Type B pancreatic cell (in vitro differentiated cells): ENCODE data around the gene ZPR1. TPM values are rescaled to one million over a fixed set of nuclear protein-coding genes. Genes with fewer than 3 reads are reported as not detected.

Source experiments
- DNase-seq: peaks from one replicate; pipeline ENCODE4 v3.0.0; 2021; ENCODE audit warnings: mixed read lengths; ENCODE audit not compliant: unreplicated experiment; ENCODE audit errors: extremely low spot score
- H3K27ac Mint-ChIP-seq: 2 replicates; pipeline ENCODE4 v1.8.0; 2021; ENCODE audit warnings: mild to moderate bottlenecking, mixed read lengths
- H3K27me3 Mint-ChIP-seq: 2 replicates; pipeline ENCODE4 v1.8.0; 2021; ENCODE audit warnings: mixed read lengths
- H3K36me3 Mint-ChIP-seq: 2 replicates; pipeline ENCODE4 v1.8.0; 2021; ENCODE audit warnings: mixed read lengths
- H3K4me1 Mint-ChIP-seq: one replicate; pipeline ENCODE4 v1.8.0; 2021; ENCODE audit warnings: mixed read lengths; ENCODE audit not compliant: unreplicated experiment
- H3K4me3 Mint-ChIP-seq: 2 replicates; pipeline ENCODE4 v1.8.0; 2021; ENCODE audit warnings: mild to moderate bottlenecking, mixed read lengths
- H3K9me3 Mint-ChIP-seq: 2 replicates; pipeline ENCODE4 v1.8.0; 2021; ENCODE audit warnings: mixed read lengths
- total RNA-seq: library from RNA; stranded (reverse); gene quantifications from 2 replicates; pipeline ENCODE4 v1.2.1, GENCODE V29; 2021; ENCODE audit warnings: low replicate concordance
- TF ChIP-seq, protein P1 (sequence below): fragments of 200-600 bp; sonication (generic); conservative IDR thresholded peaks from 2 replicates; pipeline ENCODE4 v1.5.0; 2021; ENCODE audit warnings: antibody characterized with exemption, mild to moderate bottlenecking

The ZPR1 gene
- total RNA-seq, 1 donor from 2014 or later = 41.2 TPM

DNA sequence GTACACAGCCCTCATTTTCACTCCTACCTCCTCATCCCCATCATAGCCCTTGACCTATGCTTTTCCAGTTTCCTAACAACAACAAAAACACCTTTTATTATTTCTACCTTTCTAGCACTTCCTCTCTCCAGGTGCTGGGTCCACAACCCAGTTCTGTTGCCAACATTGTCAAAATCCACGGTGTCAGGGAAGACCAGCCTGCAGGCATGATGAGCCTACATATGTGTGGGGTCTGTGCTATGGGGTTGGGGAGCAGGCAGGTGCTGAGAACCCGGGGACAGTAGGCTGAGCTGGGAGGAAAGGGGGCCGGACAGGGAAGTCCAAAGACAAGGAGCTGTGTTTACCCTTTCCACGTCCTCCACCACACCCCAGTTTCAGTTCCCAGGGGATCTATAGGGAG is 711 bp upstream of the ZPR1 start:
- TF ChIP-seq, protein P1, sequence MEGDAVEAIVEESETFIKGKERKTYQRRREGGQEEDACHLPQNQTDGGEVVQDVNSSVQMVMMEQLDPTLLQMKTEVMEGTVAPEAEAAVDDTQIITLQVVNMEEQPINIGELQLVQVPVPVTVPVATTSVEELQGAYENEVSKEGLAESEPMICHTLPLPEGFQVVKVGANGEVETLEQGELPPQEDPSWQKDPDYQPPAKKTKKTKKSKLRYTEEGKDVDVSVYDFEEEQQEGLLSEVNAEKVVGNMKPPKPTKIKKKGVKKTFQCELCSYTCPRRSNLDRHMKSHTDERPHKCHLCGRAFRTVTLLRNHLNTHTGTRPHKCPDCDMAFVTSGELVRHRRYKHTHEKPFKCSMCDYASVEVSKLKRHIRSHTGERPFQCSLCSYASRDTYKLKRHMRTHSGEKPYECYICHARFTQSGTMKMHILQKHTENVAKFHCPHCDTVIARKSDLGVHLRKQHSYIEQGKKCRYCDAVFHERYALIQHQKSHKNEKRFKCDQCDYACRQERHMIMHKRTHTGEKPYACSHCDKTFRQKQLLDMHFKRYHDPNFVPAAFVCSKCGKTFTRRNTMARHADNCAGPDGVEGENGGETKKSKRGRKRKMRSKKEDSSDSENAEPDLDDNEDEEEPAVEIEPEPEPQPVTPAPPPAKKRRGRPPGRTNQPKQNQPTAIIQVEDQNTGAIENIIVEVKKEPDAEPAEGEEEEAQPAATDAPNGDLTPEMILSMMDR = no peak
- Mint-ChIP-seq H3K27me3 (peaks cover 3% of the 10 kb centered on the region), H3K9me3 (no peaks in the 10 kb centered on the region)

DNA sequence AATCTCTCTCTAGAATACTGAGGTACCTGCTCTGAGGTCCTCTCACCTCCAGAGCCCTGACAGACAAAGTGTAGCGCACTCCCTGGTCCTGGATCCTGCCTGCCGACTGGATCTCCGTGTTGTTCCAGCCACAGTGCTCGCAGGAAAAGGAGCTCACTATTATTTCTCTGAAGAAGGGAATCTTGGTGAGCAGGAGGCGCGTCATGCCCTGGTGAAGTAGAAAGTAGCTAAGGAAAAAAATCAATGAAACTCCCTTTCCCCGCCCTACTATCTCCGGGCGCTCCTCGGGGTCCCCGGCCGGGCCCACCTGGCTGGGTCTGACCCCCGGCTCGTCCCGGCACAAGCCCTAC is 412 bp downstream of the ZPR1 start:
- Mint-ChIP-seq H3K4me1 (peaks cover 17% of the 10 kb centered on the region), H3K4me3 (peak overlapping the region; percentile 99), H3K27ac (peak overlapping the region; percentile 76), H3K9me3 (no peaks in the 10 kb centered on the region), H3K36me3 (peaks cover 20% of the 10 kb centered on the region), H3K27me3 (peaks cover 3% of the 10 kb centered on the region)
- TF ChIP-seq, protein P1 = no peak
- DNase-seq = no peak

More for the DNA sequence above, 711 bp upstream of the ZPR1 start:
- Mint-ChIP-seq H3K4me1 (peaks cover 21% of the 10 kb centered on the region), H3K27ac (peak overlapping the region; percentile 99), H3K4me3 (peak overlapping the region; percentile 99), H3K36me3 (peaks cover 15% of the 10 kb centered on the region)
- no peak for DNase-seq

DNA sequence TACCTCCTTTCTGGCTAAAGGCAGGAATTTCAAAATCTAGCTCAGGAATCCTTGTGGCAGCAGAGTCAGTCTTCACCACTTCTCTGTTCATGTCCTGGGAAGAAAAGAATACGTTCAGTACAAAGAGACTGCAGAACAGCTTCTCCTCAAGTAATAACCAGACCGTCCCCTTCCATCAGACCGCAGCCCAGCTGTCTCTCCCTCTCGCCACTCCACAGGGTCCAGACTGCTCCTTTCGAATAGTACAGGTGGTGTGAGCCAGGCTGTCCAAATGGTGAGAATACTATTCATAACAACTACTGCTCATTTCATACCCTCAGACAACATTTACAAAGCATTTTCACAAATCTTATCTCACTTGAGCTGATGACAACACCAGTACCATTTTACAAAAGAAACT is 857 bp downstream of the ZPR1 start:
- H3K36me3 Mint-ChIP-seq = peaks cover 24% of the 10 kb centered on the region
- no peak for DNase-seq
- TF ChIP-seq, protein P1 = no peak
- peaks cover 17% of the 10 kb centered on the region for H3K4me1 Mint-ChIP-seq
- H3K27me3 Mint-ChIP-seq = peaks cover 3% of the 10 kb centered on the region
- no peaks in the 10 kb centered on the region for H3K9me3 Mint-ChIP-seq
- peak overlapping the region; percentile 99 for H3K4me3 Mint-ChIP-seq
- peak overlapping the region; percentile 76 for H3K27ac Mint-ChIP-seq

DNA sequence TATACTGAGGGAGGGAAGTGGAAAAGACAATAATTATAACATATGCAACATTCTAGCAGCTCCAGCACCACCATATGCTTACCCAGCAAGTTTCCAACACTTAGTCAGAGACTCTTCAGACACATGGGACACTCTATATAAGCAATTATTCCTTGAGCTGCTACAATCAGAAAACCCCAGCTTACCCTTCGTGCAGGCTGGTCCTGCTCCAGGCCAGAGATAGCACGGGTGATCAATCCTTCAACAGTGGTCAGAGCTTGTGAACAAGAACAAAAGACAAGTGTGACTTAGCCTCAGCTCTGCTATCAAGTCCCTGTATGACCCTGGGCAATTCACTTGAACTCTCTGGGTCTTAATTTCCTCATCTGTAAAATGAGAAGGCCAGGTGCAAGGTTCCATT is 1.5 kb downstream of the ZPR1 start:
- TF ChIP-seq, protein P1 = no peak
- H3K4me3 Mint-ChIP-seq = peak overlapping the region; percentile 99
- peaks cover 26% of the 10 kb centered on the region for H3K36me3 Mint-ChIP-seq
- H3K9me3 Mint-ChIP-seq = no peaks in the 10 kb centered on the region
- H3K27me3 Mint-ChIP-seq = peaks cover 3% of the 10 kb centered on the region
- H3K4me1 Mint-ChIP-seq = peaks cover 17% of the 10 kb centered on the region
- H3K27ac Mint-ChIP-seq = peak overlapping the region; percentile 76
- no peak for DNase-seq

DNA sequence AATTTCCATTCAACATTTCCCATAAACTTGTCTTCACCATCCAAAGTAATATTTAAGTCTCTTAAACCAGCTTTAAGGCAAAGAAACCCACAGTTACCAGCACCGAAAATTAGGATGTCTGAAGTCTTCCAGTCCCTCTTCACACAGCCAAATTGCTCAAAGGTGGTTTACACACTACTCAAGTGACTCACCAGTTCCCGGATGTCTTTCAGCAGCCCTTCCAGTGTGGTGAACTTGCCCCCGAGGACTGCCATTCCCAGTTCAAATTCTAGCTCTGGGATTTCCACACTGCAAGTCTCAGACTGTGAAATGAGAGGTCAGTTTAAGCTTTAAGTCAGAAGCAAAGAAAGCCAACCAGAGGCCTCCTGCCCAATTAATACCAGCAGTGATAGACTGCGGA is 5.1 kb downstream of the ZPR1 start:
- Mint-ChIP-seq H3K9me3 (no peaks in the 10 kb centered on the region), H3K36me3 (peaks cover 46% of the 10 kb centered on the region), H3K4me1 (peaks cover 8% of the 10 kb centered on the region), H3K4me3 (no peak overlapping the region), H3K27ac (no peak overlapping the region), H3K27me3 (no peaks in the 10 kb centered on the region)
- TF ChIP-seq, protein P1 = no peak
- DNase-seq = no peak

DNA sequence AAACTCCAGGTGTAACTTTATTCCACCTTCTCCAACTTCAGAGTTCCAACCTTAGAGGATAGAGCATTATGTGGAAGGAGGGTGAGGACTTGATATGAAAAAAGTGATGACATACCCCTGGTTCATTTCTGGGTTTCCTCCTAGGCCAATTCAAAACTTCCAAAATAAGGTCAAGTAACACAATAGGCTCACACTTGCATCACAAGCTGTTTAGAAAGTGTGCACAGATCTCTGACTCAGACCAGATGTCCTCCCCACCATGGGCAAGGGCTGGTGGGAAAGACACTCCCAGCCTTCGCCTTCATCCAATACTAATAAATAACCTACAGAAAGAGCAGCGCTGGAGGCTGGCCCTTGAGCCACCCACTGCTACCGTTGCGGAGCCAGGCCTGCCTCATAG is 9.3 kb downstream of the ZPR1 start:
- H3K4me3 Mint-ChIP-seq = no peak overlapping the region
- no peak for DNase-seq
- peaks cover 35% of the 10 kb centered on the region for H3K36me3 Mint-ChIP-seq

More for the DNA sequence above, 9.3 kb downstream of the ZPR1 start:
- Mint-ChIP-seq H3K27me3 (no peaks in the 10 kb centered on the region), H3K9me3 (no peaks in the 10 kb centered on the region), H3K27ac (no peak overlapping the region), H3K4me1 (peaks cover 7% of the 10 kb centered on the region)
- TF ChIP-seq, protein P1 = no peak
